Glutamatergic neuron (in vitro differentiated cells): Measurements from ENCODE around the gene CDKN2C. TPM values are rescaled to one million over a fixed set of nuclear protein-coding genes. Genes with fewer than 3 reads are reported as not detected.
A peak's percentile ranks its signal among the peaks of the same experiment; 100 is the strongest.

Experiments
- DNase-seq: peaks from one replicate; pipeline ENCODE4 v3.0.0; 2022
- H3K27ac Mint-ChIP-seq: one replicate; pipeline ENCODE4 v1.8.0; 2020; ENCODE audit warnings: mild to moderate bottlenecking, mixed read lengths, inconsistent platforms; ENCODE audit not compliant: unreplicated experiment
- H3K27me3 Mint-ChIP-seq: one replicate; pipeline ENCODE4 v1.8.0; 2020; ENCODE audit warnings: mild to moderate bottlenecking, moderate library complexity, mixed read lengths, inconsistent platforms; ENCODE audit not compliant: unreplicated experiment
- H3K36me3 Mint-ChIP-seq: one replicate; pipeline ENCODE4 v1.8.0; 2020; ENCODE audit warnings: mild to moderate bottlenecking, mixed read lengths, inconsistent platforms; ENCODE audit not compliant: unreplicated experiment
- H3K4me1 Mint-ChIP-seq: one replicate; pipeline ENCODE4 v1.8.0; 2020; ENCODE audit warnings: mild to moderate bottlenecking, low read depth, mixed read lengths, inconsistent platforms; ENCODE audit not compliant: unreplicated experiment
- H3K4me3 Mint-ChIP-seq: one replicate; pipeline ENCODE4 v1.8.0; 2020; ENCODE audit warnings: mild to moderate bottlenecking, mixed read lengths, inconsistent platforms; ENCODE audit not compliant: unreplicated experiment
- H3K9me3 Mint-ChIP-seq: one replicate; pipeline ENCODE4 v1.8.0; 2020; ENCODE audit warnings: mild to moderate bottlenecking, moderate library complexity, mixed read lengths, inconsistent platforms; ENCODE audit not compliant: unreplicated experiment
- CTCF ChIP-seq: fragments of 200-600 bp; sonication (generic); IDR thresholded peaks from one replicate; pipeline ENCODE4 v1.5.0; 2021; ENCODE audit not compliant: partially characterized antibody, unreplicated experiment
- total RNA-seq: library from RNA; stranded (reverse); fragmentation: NEBNext Ultra II Directional; extraction: Animal tissue kit (Norgen Biotek cat#: 25700); gene quantifications from one replicate; pipeline ENCODE4 v1.2.1, GENCODE V29; 2021; ENCODE audit not compliant: unreplicated experiment

The CDKN2C gene
- total RNA-seq, 1 donor from 2014 or later: 1.3 TPM

DNA sequence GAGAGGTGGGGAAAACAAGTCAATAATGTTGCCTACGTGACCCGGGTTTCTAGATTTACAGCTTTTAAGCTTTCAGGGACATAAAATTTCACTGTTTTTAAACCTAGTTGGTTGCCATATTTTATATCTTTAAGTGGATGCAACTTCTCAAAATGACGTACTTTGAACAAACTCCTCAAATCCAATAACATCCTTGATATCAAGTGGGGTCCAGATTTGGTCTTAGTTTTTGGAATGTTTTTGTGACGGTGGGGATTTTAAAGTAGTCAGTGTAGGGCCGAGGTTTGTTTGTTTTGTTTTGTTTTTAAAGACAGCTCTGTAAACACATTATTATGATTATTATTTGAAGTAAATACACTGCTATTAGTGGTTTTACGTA lies 453 bp downstream of the CDKN2C start:
- peak overlapping the region; percentile 97 for H3K4me3 Mint-ChIP-seq
- DNase-seq: no peak
- no peaks in the 10 kb centered on the region for H3K36me3 Mint-ChIP-seq
- no peak for TF ChIP-seq CTCF
- H3K27ac Mint-ChIP-seq: peak overlapping the region; percentile 1
- peaks cover 4% of the 10 kb centered on the region for H3K9me3 Mint-ChIP-seq
- H3K4me1 Mint-ChIP-seq: peaks cover 12% of the 10 kb centered on the region
- peaks cover 20% of the 10 kb centered on the region for H3K27me3 Mint-ChIP-seq

GRCh38 chr1:50970931-50971582 lies 1.0 kb downstream of the CDKN2C start:
- no peaks in the 10 kb centered on the region for H3K36me3 Mint-ChIP-seq
- TF ChIP-seq CTCF: no peak
- H3K27ac Mint-ChIP-seq: no peak overlapping the region
- peak overlapping the region; percentile 97 for H3K4me3 Mint-ChIP-seq
- peaks cover 12% of the 10 kb centered on the region for H3K4me1 Mint-ChIP-seq
- DNase-seq: no peak
- H3K9me3 Mint-ChIP-seq: peaks cover 4% of the 10 kb centered on the region
- H3K27me3 Mint-ChIP-seq: peaks cover 21% of the 10 kb centered on the region

GRCh38 chr1:50971748-50972305 lies 1.8 kb downstream of the CDKN2C start:
- no peak for TF ChIP-seq CTCF
- no peak for DNase-seq
- H3K27ac Mint-ChIP-seq: no peak overlapping the region
- H3K27me3 Mint-ChIP-seq: peaks cover 29% of the 10 kb centered on the region
- peaks cover 13% of the 10 kb centered on the region for H3K4me1 Mint-ChIP-seq
- H3K9me3 Mint-ChIP-seq: peaks cover 6% of the 10 kb centered on the region
- no peaks in the 10 kb centered on the region for H3K36me3 Mint-ChIP-seq
- H3K4me3 Mint-ChIP-seq: no peak overlapping the region

GRCh38 chr1:50972766-50973165 lies 2.7 kb downstream of the CDKN2C start:
- H3K27ac Mint-ChIP-seq: no peak overlapping the region
- H3K27me3 Mint-ChIP-seq: peaks cover 30% of the 10 kb centered on the region
- H3K4me1 Mint-ChIP-seq: peaks cover 15% of the 10 kb centered on the region
- H3K4me3 Mint-ChIP-seq: no peak overlapping the region
- TF ChIP-seq CTCF: no peak
- DNase-seq: no peak
- H3K36me3 Mint-ChIP-seq: no peaks in the 10 kb centered on the region
- peaks cover 6% of the 10 kb centered on the region for H3K9me3 Mint-ChIP-seq

- TF ChIP-seq CTCF: no peak
- H3K27ac Mint-ChIP-seq: no peak overlapping the region
- H3K4me3 Mint-ChIP-seq: no peak overlapping the region
- H3K4me1 Mint-ChIP-seq: peaks cover 15% of the 10 kb centered on the region
- H3K36me3 Mint-ChIP-seq: no peaks in the 10 kb centered on the region
- no peak for DNase-seq
- H3K9me3 Mint-ChIP-seq: peaks cover 6% of the 10 kb centered on the region
- H3K27me3 Mint-ChIP-seq: peaks cover 30% of the 10 kb centered on the region
These were observed 3.2 kb downstream of the CDKN2C start for GRCh38 chr1:50973255-50973654.
